CD8-positive, alpha-beta memory T cell (primary cell): ENCODE data around the gene THSD7A. TPM values are rescaled to one million over a fixed set of nuclear protein-coding genes. Genes with fewer than 3 reads are reported as not detected.

Experiments
- CTCF ChIA-PET: fragments of 350-600 bp; sonication (Branson Sonifier 250); formaldehyde crosslinking; loops from one replicate; lab custom pipeline; 2021; ENCODE audit warnings: antibody characterized with exemption; lab: Charles Lee
- POLR2A ChIA-PET: fragments of 350-600 bp; sonication (Branson Sonifier 250); formaldehyde crosslinking; loops from one replicate; lab custom pipeline; 2021; ENCODE audit warnings: antibody characterized with exemption; lab: Charles Lee
- DNase-seq, 5 donors: peaks; one replicate each; pipeline versions ENCODE4 v3.0.0 to v3.0.0-alpha.2; 2020 to 2022; ENCODE audit warnings: mixed read lengths in 1 of 5
- H3K27ac ChIP-seq: one replicate; pipeline ENCODE4 v1.7.0; 2013; ENCODE audit warnings: low read depth, mild to moderate bottlenecking, low read length, moderate library complexity
- H3K27me3 ChIP-seq: 2 replicates; pipeline ENCODE4 v1.7.0; 2013; ENCODE audit warnings: low read length, mild to moderate bottlenecking; ENCODE audit not compliant: insufficient read depth, poor library complexity, severe bottlenecking
- H3K36me3 ChIP-seq: 2 replicates; pipeline ENCODE4 v1.7.0; 2013; ENCODE audit warnings: mild to moderate bottlenecking, low read length, moderate library complexity; ENCODE audit not compliant: insufficient read depth
- H3K4me1 ChIP-seq: 2 replicates; pipeline ENCODE4 v1.7.0; 2013; ENCODE audit warnings: mild to moderate bottlenecking, low read length, moderate library complexity; ENCODE audit not compliant: insufficient read depth
- H3K4me3 ChIP-seq: 2 replicates; pipeline ENCODE4 v1.7.0; 2013; ENCODE audit warnings: mild to moderate bottlenecking, low read length
- H3K9me3 ChIP-seq: 2 replicates; pipeline ENCODE4 v1.7.0; 2013; ENCODE audit warnings: mild to moderate bottlenecking, low read length
- H3K27ac Mint-ChIP-seq, 8 donors: one replicate each; pipeline ENCODE4 v1.8.0; 2020 to 2021; ENCODE audit warnings: mixed read lengths in 8 of 8, mild to moderate bottlenecking in 6 of 8, inconsistent platforms in 3 of 8, moderate library complexity in 3 of 8
- H3K27me3 Mint-ChIP-seq, 2 donors: one replicate each; pipeline ENCODE4 v1.8.0; 2020 to 2021; ENCODE audit warnings: mixed read lengths in 2 of 2, mild to moderate bottlenecking in 1 of 2, moderate library complexity in 1 of 2
- H3K36me3 Mint-ChIP-seq, 3 donors: one replicate each; pipeline ENCODE4 v1.8.0; 2020 to 2021; ENCODE audit warnings: mixed read lengths in 3 of 3, inconsistent platforms in 1 of 3, mild to moderate bottlenecking in 1 of 3
- H3K4me1 Mint-ChIP-seq, 3 donors: one replicate each; pipeline ENCODE4 v1.8.0; 2020 to 2021; ENCODE audit warnings: mixed read lengths in 3 of 3, inconsistent platforms in 1 of 3, mild to moderate bottlenecking in 1 of 3
- H3K4me3 Mint-ChIP-seq, 7 donors: one replicate each; pipeline ENCODE4 v1.8.0; 2020 to 2021; ENCODE audit warnings: mixed read lengths in 7 of 7, mild to moderate bottlenecking in 6 of 7, moderate library complexity in 4 of 7, inconsistent platforms in 2 of 7
- H3K9me3 Mint-ChIP-seq, 5 donors: one replicate each; pipeline ENCODE4 v1.8.0; 2020 to 2022; ENCODE audit warnings: mixed read lengths in 5 of 5, mild to moderate bottlenecking in 3 of 5, moderate library complexity in 2 of 5, inconsistent platforms in 1 of 5
- polyA plus RNA-seq: library from polyadenylated mRNA; unstranded; fragments of 300-500 nt; fragmentation: Illumina TruSeq; gene quantifications from one replicate; pipeline ENCODE4 v1.2.3, GENCODE V29; 2021
- total RNA-seq, 2 experiments: library from RNA; stranded (reverse); gene quantifications; one replicate each; pipeline ENCODE4 v1.2.3, GENCODE V29; 2021

Gene THSD7A
- total and polyA plus RNA-seq, 3 experiments from 2014 or later = not detected

- Mint-ChIP-seq H3K4me3 (no peak overlapping the region), H3K27ac (no peak overlapping the region), H3K27me3 (no peaks in the 10 kb centered on the region), H3K4me1 (no peaks in the 10 kb centered on the region), H3K9me3 (peaks cover 0 to 3% (median 0%) of the 10 kb centered on the region in 5 donors), H3K36me3 (no peaks in the 10 kb centered on the region)
- ChIA-PET POLR2A (no interaction called here), CTCF (no interaction called here)
- no peak overlapping the region for H3K27ac ChIP-seq
- H3K4me3 ChIP-seq = no peak overlapping the region
- no peaks in the 10 kb centered on the region for H3K9me3 ChIP-seq
- no peaks in the 10 kb centered on the region for H3K27me3 ChIP-seq
- H3K36me3 ChIP-seq = no peaks in the 10 kb centered on the region
- no peaks in the 10 kb centered on the region for H3K4me1 ChIP-seq
- DNase-seq = no peak
Observed at GRCh38 chr7:11358637-11359036, 473.4 kb downstream of the THSD7A start.

GRCh38 chr7:11355399-11356005 lies 476.5 kb downstream of the THSD7A start:
- Histone ChIP-seq H3K4me1 (no peaks in the 10 kb centered on the region), H3K36me3 (no peaks in the 10 kb centered on the region), H3K9me3 (no peaks in the 10 kb centered on the region), H3K27ac (no peak overlapping the region), H3K4me3 (no peak overlapping the region), H3K27me3 (no peaks in the 10 kb centered on the region)
- peaks cover 5 to 12% of the 10 kb centered on the region in 2 donors for H3K27me3 Mint-ChIP-seq
- CTCF ChIA-PET = interaction anchor here (2.3 kb wide), 1 partner anchor 12 kb away, joined by 8 read pairs; no protein-coding TSS in a partner anchor
- no peak overlapping the region for H3K27ac Mint-ChIP-seq
- H3K4me3 Mint-ChIP-seq = no peak overlapping the region
- no peaks in the 10 kb centered on the region for H3K4me1 Mint-ChIP-seq
- peaks cover 0 to 3% (median 0%) of the 10 kb centered on the region in 5 donors for H3K9me3 Mint-ChIP-seq
- POLR2A ChIA-PET = no interaction called here
- H3K36me3 Mint-ChIP-seq = no peaks in the 10 kb centered on the region
- DNase-seq = no peak

- DNase-seq = no peak
- Histone ChIP-seq H3K4me1 (peaks cover 5% of the 10 kb centered on the region), H3K36me3 (no peaks in the 10 kb centered on the region), H3K4me3 (no peak overlapping the region), H3K9me3 (no peaks in the 10 kb centered on the region), H3K27ac (no peak overlapping the region), H3K27me3 (no peaks in the 10 kb centered on the region)
- CTCF ChIA-PET = interaction anchor here (1.0 kb wide), 1 partner anchor 21 kb away, joined by 3 read pairs; no protein-coding TSS in a partner anchor
- Mint-ChIP-seq H3K27me3 (peaks cover 3 to 7% of the 10 kb centered on the region in 2 donors), H3K4me1 (peaks cover 3 to 8% (median 6%) of the 10 kb centered on the region in 3 donors), H3K27ac (no peak overlapping the region), H3K4me3 (no peak overlapping the region), H3K9me3 (no peaks in the 10 kb centered on the region), H3K36me3 (no peaks in the 10 kb centered on the region)
- POLR2A ChIA-PET = no interaction called here
Observed at GRCh38 chr7:11346302-11346701, 485.7 kb downstream of the THSD7A start.

GRCh38 chr7:11345621-11346020 lies 486.4 kb downstream of the THSD7A start:
- H3K27ac Mint-ChIP-seq = no peak overlapping the region
- Histone ChIP-seq H3K9me3 (no peaks in the 10 kb centered on the region), H3K4me3 (no peak overlapping the region), H3K4me1 (peaks cover 5% of the 10 kb centered on the region), H3K27me3 (no peaks in the 10 kb centered on the region), H3K27ac (no peak overlapping the region), H3K36me3 (no peaks in the 10 kb centered on the region)
- no peak for DNase-seq
- H3K4me3 Mint-ChIP-seq = no peak overlapping the region
- H3K27me3 Mint-ChIP-seq = peaks cover 2 to 7% of the 10 kb centered on the region in 2 donors
- H3K36me3 Mint-ChIP-seq = no peaks in the 10 kb centered on the region
- ChIA-PET CTCF (interaction anchor here (1.0 kb wide), 1 partner anchor 22 kb away, joined by 3 read pairs; no protein-coding TSS in a partner anchor), POLR2A (no interaction called here)
- H3K9me3 Mint-ChIP-seq = no peaks in the 10 kb centered on the region
- H3K4me1 Mint-ChIP-seq = peaks cover 3 to 8% (median 6%) of the 10 kb centered on the region in 3 donors

- peak in 1 of 5 donors; percentile 22 for DNase-seq
- Histone ChIP-seq H3K27ac (no peak overlapping the region), H3K4me3 (no peak overlapping the region), H3K9me3 (no peaks in the 10 kb centered on the region), H3K27me3 (no peaks in the 10 kb centered on the region), H3K36me3 (no peaks in the 10 kb centered on the region), H3K4me1 (peaks cover 5% of the 10 kb centered on the region)
- Mint-ChIP-seq H3K27ac (no peak overlapping the region), H3K4me1 (peaks cover 3 to 8% (median 6%) of the 10 kb centered on the region in 3 donors), H3K4me3 (no peak overlapping the region), H3K36me3 (no peaks in the 10 kb centered on the region), H3K9me3 (no peaks in the 10 kb centered on the region), H3K27me3 (peaks cover 0 to 7% of the 10 kb centered on the region in 2 donors)
- CTCF ChIA-PET = interaction anchor here (1.5 kb wide), 1 partner anchor 11 kb away, joined by 8 read pairs; no protein-coding TSS in a partner anchor
- POLR2A ChIA-PET = no interaction called here
Observed at GRCh38 chr7:11343818-11344413, 488.1 kb downstream of the THSD7A start.

- ChIA-PET POLR2A (no interaction called here), CTCF (interaction anchor here (1.5 kb wide), 1 partner anchor 12 kb away, joined by 8 read pairs; no protein-coding TSS in a partner anchor)
- Histone ChIP-seq H3K4me1 (peaks cover 5% of the 10 kb centered on the region), H3K4me3 (no peak overlapping the region), H3K27me3 (no peaks in the 10 kb centered on the region), H3K27ac (no peak overlapping the region), H3K9me3 (no peaks in the 10 kb centered on the region), H3K36me3 (no peaks in the 10 kb centered on the region)
- Mint-ChIP-seq H3K36me3 (no peaks in the 10 kb centered on the region), H3K4me1 (peaks cover 3 to 8% (median 6%) of the 10 kb centered on the region in 3 donors), H3K27me3 (peaks cover 0 to 7% of the 10 kb centered on the region in 2 donors), H3K27ac (no peak overlapping the region), H3K9me3 (no peaks in the 10 kb centered on the region), H3K4me3 (no peak overlapping the region)
- DNase-seq = no peak
Observed at GRCh38 chr7:11343136-11343535, 488.9 kb downstream of the THSD7A start.

- H3K4me3 Mint-ChIP-seq = no peak overlapping the region
- no peak for DNase-seq
- Histone ChIP-seq H3K36me3 (no peaks in the 10 kb centered on the region), H3K27me3 (no peaks in the 10 kb centered on the region), H3K4me3 (no peak overlapping the region), H3K27ac (no peak overlapping the region), H3K9me3 (no peaks in the 10 kb centered on the region), H3K4me1 (peaks cover 5% of the 10 kb centered on the region)
- H3K4me1 Mint-ChIP-seq = peaks cover 3 to 8% (median 6%) of the 10 kb centered on the region in 3 donors
- H3K27ac Mint-ChIP-seq = no peak overlapping the region
- no peaks in the 10 kb centered on the region for H3K9me3 Mint-ChIP-seq
- ChIA-PET CTCF (no interaction called here), POLR2A (no interaction called here)
- no peaks in the 10 kb centered on the region for H3K36me3 Mint-ChIP-seq
- H3K27me3 Mint-ChIP-seq = peaks cover 0 to 7% of the 10 kb centered on the region in 2 donors
Observed at GRCh38 chr7:11341285-11341944, 490.6 kb downstream of the THSD7A start.

GRCh38 chr7:11336432-11336831 lies 495.6 kb downstream of the THSD7A start:
- CTCF ChIA-PET = no interaction called here

More at GRCh38 chr7:11336432-11336831, 495.6 kb downstream of the THSD7A start:
- DNase-seq = no peak
- no peaks in the 10 kb centered on the region for H3K27me3 ChIP-seq
- H3K4me3 ChIP-seq = no peak overlapping the region
- POLR2A ChIA-PET = no interaction called here
- H3K4me3 Mint-ChIP-seq = no peak overlapping the region
- H3K27ac Mint-ChIP-seq = no peak overlapping the region
- no peak overlapping the region for H3K27ac ChIP-seq
- no peaks in the 10 kb centered on the region for H3K9me3 Mint-ChIP-seq
- no peaks in the 10 kb centered on the region for H3K4me1 ChIP-seq
- H3K36me3 ChIP-seq = no peaks in the 10 kb centered on the region
- no peaks in the 10 kb centered on the region for H3K36me3 Mint-ChIP-seq
- H3K4me1 Mint-ChIP-seq = no peaks in the 10 kb centered on the region
- H3K27me3 Mint-ChIP-seq = no peaks in the 10 kb centered on the region
- no peaks in the 10 kb centered on the region for H3K9me3 ChIP-seq
